ENCODE measurements around the gene TRAPPC1.

The TRAPPC1 gene

GRCh38 chr17:7897090-7897489 is 34.7 kb downstream of the TRAPPC1 start:
- DNase-seq = no peak

GRCh38 chr17:7894866-7895265 is 36.9 kb downstream of the TRAPPC1 start:
- no peak for DNase-seq

DNA sequence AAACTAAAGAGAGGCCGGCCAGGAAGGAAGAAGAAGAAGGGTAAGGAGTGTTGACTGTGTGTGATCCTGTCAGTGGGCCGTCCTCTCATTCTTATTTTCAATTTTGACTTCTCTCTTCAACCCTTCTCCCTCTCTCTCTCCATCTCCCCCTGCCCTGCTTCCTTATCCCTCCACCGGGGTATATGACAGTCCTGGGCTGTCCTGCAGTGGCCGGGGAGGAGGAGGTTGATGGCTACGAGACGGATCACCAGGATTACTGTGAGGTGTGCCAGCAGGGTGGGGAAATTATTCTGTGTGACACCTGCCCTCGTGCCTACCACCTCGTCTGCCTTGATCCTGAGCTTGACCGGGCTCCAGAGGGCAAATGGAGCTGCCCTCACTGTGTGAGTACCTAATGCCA is 37.5 kb downstream of the TRAPPC1 start:
- DNase-seq = no peak

DNA sequence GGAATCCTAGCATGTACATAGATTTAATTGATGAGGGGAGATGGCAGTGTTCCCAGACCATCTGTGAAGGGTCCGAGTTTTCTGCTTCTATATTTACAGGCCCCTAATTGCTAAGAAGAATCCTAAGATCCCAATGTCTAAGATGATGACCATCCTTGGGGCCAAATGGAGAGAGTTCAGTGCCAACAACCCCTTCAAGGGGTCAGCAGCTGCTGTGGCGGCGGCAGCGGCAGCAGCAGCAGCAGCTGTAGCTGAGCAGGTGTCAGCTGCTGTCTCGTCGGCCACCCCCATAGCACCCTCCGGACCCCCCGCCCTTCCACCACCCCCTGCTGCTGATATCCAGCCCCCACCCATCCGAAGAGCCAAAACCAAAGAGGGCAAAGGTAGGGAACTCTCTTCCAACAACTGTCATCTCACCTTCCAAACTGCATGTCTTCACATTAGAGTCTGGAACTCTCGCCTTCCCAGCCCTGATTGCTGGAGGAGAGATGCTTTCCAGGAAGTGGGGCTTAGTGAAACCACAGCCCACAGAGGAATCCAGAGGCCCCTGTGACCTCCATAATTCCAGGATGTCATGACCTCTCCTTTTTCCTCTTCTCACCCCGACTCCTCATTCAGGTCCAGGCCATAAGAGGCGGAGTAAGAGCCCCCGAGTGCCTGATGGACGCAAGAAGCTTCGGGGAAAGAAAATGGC is 38.4 kb downstream of the TRAPPC1 start:
- DNase-seq = no peak

- peak; percentile 93 for DNase-seq
Measured at GRCh38 chr17:7889166-7889955, 42.4 kb downstream of the TRAPPC1 start.

DNA sequence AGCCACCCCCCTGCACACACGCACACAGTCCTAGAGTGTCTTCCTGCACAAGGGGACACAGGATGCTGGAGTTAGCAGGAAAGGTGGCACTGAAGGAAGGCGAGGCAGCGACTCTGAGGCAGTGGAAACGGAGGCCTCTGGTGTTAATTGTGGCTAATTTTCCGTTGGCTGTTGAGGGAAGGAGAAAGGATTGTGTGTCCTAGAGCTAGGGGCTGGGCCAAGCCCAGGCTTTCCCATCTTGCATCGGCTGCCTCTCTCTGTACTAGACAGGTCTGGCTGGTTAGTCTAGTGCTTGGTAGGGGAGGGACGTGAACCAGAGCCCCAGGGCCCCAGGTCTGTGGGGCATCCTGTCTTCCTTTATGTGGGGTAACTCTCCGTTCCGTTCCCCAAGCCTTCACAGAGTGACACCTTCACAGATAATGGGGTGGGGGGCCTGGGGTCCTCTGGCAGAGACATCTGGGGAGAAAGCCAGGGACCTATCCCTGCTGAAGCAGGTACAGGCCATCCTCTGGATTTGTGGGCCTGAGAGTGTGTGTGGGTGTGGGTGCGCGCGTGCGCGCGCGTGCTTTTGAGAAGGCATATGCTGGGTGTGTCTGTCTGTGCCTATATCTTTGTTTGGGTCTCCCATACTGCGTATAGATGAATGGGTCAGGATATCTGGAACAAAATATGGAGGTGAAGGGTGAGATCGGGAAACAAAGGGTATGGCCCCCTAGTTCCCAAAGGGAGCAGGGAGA is 43.4 kb downstream of the TRAPPC1 start, which contains the start of gene CHD3:
Gene CHD3, plus strand, starts transcription at position 606 of the 737 bp plus-strand sequence. CDS start 212 bp downstream, outside the sequence.
- DNase-seq = peak; percentile 77

DNA sequence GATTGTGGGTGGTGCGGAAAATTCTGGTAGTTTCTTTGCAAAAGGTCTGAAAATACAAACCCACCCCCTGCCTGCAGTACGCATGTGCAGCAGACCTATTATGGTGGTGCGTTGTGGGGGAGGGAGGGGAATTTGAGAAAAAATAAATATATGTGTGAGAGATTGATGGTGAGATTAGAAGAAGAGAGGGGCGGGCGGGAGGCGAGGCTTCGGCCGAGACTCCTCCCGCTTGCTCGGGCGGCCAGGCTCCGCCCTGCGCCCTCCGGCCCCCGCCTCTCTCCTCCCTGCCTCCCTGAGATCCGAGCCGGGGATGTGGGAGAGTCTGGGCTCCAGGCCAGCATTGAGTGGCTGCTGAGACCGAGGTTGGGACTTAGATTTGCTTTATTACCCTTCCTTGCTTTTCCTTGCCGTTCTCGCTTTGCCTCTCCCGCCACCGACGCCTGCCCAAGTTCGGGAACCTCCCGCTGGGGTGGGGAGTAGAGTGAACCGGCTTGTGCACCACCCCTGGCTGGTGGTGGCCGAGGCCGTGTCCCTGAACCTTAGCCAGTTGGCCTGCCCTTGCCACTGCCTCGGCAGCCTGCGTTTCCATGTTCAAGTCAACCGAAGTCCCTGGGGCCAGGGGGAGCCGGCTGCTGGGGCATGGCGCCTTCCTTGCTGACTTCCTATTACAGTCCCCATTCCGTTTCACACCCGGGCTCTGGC is 44.1 kb downstream of the TRAPPC1 start:
- peak; percentile 93 for DNase-seq

- peak; percentile 89 for DNase-seq
Measured at GRCh38 chr17:7887038-7887481, 44.7 kb downstream of the TRAPPC1 start.

GRCh38 chr17:7886227-7887037 is 45.3 kb downstream of the TRAPPC1 start:
- peak; percentile 74 for DNase-seq

DNA sequence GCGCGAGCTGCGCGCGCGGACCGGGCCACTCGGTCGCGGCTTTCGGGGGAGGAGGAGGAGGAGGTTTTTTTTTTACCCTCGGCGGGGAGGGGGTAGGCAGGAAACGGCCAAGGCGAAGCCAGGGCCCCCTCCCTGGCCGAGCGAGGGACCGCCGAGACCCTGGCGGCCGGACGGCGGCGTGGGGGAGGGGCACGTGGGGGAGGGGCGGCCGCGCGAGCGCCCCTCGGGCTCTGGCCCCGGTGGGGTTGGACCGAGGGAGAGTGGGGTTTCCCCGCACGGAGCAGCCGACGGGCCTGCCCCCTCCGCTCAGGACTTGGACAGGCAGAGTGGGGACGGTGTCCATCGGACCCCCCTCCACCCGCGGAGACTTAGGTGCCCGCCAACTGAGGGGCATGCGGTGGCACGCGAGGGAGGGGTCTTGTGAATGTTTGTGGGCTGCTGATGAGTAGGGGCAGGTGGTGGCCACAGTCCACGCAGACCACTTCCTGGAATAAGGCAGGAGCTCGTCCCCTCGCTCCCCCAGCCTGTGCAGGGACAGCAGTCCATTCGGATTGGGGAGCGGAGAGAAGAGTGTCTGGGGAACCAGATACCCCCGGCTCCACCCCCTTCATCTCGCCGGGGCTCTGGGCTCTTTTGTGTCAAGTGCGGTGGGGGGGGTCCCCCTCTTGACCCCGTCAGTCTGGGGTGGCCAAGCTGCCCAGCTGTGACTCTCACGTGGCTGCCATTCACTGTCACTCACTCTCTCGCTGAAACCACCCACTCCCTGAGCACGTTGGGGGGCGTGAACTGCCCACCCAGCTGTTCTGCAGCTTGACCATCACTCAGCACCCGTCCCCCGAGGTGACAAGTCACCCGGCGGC is 46.1 kb downstream of the TRAPPC1 start:
- peak; percentile 44 for DNase-seq

- DNase-seq = peak; percentile 9
Measured at GRCh38 chr17:7884581-7885366, 47.0 kb downstream of the TRAPPC1 start.

DNA sequence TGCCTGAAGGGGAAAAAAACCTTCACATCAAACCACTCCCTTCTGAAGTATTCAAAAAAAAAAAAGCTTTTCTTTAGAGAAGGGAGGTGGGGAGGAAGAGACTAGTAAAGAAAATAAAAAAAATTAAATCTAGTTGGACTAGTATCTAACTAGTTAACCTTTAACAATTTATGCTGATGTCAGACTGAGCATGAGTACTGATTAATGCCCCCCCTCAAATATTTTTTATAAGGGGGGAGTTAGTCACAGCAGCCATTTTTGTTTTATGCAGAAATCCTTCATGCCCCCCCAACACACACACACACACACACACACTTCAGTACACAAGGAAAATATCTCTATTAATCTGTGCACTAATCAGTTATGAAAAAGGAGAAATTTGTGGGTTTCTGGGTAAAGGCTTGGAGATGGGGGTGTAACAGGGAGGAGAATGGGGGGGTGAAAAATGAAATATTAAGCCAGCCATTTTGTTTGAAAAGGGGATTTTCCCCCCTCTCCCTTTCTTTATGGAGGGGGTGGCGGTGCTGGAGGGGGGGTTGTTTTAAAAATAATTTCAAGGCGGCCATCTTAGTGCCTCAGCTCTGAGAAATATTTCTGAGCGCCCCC is 47.9 kb downstream of the TRAPPC1 start:
- DNase-seq = peak; percentile 64

DNA sequence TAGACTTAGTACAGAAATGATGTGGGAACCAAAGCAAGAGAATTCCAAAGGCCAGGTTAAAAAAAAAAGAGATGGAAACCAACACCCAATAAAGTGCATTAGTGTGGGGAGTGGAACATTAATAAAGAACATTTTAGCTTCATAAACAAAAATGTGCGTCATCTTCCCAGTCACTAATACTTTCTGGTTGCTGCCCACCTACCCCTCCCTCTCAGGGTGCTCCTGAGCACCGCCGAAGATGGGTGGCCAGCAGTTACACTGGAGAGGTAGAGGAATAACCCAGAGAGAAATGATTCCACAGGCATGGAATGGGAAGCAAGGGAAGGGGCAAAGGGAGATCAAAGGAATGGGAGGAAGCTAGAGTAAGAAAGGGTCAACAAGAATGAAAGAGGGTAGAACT is 49.1 kb downstream of the TRAPPC1 start:
- DNase-seq = peak; percentile 63

DNA sequence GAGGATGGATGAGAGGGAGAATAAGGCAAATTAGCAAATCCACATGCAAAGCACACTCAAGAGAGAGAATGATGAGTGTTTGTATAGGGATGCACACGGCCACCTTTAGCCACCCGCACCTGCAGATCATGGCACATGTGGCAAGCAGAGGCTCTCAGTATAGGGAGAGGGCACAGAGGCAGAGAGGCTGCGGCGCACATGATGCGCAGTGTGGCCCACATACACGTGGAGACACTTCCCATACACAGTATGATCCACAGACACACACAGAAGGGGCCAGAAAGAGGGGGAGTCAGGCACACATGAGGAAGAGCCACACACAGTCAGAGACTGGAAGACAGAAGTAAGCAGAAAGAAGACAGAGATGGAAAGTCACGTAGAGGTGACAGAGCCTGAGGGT is 49.7 kb downstream of the TRAPPC1 start:
- peak; percentile 89 for DNase-seq

DNA sequence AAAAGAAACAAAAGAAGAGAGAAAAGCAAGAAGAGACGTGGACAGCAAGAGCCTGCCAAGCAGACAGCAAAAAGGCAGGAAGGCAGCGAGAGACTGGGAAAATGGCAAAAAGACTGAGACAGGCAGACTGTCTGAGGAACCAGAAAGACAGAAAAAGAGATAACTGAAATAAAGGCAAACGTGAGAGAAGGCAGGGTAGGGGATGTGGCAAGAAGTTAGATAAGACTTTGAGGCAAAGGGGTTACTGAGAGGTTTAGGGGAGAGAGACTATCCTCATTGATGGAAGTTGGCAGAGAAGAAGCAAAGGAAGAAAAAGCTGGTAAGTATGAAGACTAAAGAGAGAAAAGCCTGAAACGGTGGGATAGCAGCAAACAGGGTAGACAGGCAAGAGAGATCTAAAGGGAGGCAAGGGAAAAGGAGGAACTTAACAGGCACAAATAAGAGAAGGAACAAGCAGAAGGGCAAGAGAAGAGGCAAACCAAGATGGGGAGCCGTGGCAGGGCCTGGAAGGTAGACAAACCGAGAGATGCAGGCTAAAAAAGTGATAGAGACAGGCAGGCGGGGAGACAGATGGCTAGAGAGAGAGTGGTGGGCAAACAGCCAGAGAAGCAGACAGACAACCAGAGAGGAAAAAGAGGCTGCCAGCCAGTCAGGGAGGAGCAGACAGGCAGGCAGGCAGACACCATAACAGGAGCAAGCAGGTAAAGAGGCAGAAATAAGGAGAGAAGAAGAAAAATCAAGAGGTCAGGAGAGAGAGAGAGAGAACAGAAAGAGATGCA is 50.3 kb downstream of the TRAPPC1 start:
- DNase-seq = peak; percentile 89
